SJSA1 (cell line): ENCODE data around the gene SLC26A2. TPM values are rescaled to one million over a fixed set of nuclear protein-coding genes. Genes with fewer than 3 reads are reported as not detected.

ENCODE experiments used
- DNase-seq, 2 experiments: peaks; one replicate each; pipeline ENCODE4 v3.0.0-alpha.2; 2015 to 2020; ENCODE audit warnings: low spot score in 2 of 2, low read depth in 1 of 2
- H3K27ac ChIP-seq: fragments of 250-450 bp; sonication (Bioruptor Pico); 2 replicates; pipeline ENCODE4 v1.5.1; 2020; ENCODE audit warnings: mild to moderate bottlenecking, moderate library complexity
- H3K27me3 ChIP-seq: fragments of 250-450 bp; sonication (Bioruptor Pico); replicated peaks from 2 replicates; pipeline ENCODE4 v1.5.1; 2020; ENCODE audit warnings: mild to moderate bottlenecking, moderate library complexity
- H3K36me3 ChIP-seq: fragments of 250-450 bp; sonication (Bioruptor Pico); 2 replicates; pipeline ENCODE4 v1.5.1; 2020; ENCODE audit warnings: mild to moderate bottlenecking
- H3K4me1 ChIP-seq: fragments of 250-450 bp; sonication (Bioruptor Pico); replicated peaks from 2 replicates; pipeline ENCODE4 v1.6.1; 2021; ENCODE audit warnings: mild to moderate bottlenecking
- H3K4me3 ChIP-seq: fragments of 250-450 bp; sonication (Bioruptor Pico); 2 replicates; pipeline ENCODE4 v1.5.1; 2020; ENCODE audit warnings: mild to moderate bottlenecking
- H3K9me3 ChIP-seq: fragments of 250-450 bp; sonication (Bioruptor Pico); replicated peaks from 2 replicates; pipeline ENCODE4 v1.5.1; 2020; ENCODE audit warnings: mild to moderate bottlenecking
- total RNA-seq: library from RNA; depleted of rRNA; stranded (reverse); fragments of >200 nt; shearing (Covaris generic); gene quantifications from 2 replicates; pipeline ENCODE4 v1.2.3, GENCODE V29; 2014; rRNA removed

SLC26A2 gene
- total RNA-seq, 1 experiment from 2014 or later = 39.0 TPM

GRCh38 chr5:150034662-150035061 lies 74.1 kb downstream of the SLC26A2 start:
- H3K4me3 ChIP-seq = no peak overlapping the region
- no peak for DNase-seq
- H3K27ac ChIP-seq = no peak overlapping the region
- H3K4me1 ChIP-seq = peaks cover 20% of the 10 kb centered on the region
- peaks cover 97% of the 10 kb centered on the region for H3K36me3 ChIP-seq
- H3K27me3 ChIP-seq = no peaks in the 10 kb centered on the region
- no peaks in the 10 kb centered on the region for H3K9me3 ChIP-seq

GRCh38 chr5:150035139-150035895 lies 74.8 kb downstream of the SLC26A2 start:
- no peaks in the 10 kb centered on the region for H3K9me3 ChIP-seq
- peak overlapping the region; percentile 40; the same call in 1 of the 2 replicates for H3K27ac ChIP-seq
- DNase-seq = no peak
- peaks cover 20% of the 10 kb centered on the region for H3K4me1 ChIP-seq
- H3K4me3 ChIP-seq = no peak overlapping the region
- no peaks in the 10 kb centered on the region for H3K27me3 ChIP-seq
- peaks cover 97% of the 10 kb centered on the region for H3K36me3 ChIP-seq

- peak; percentile 93 to 97 for DNase-seq
- no peaks in the 10 kb centered on the region for H3K27me3 ChIP-seq
- H3K4me3 ChIP-seq = no peak overlapping the region
- H3K4me1 ChIP-seq = peaks cover 20% of the 10 kb centered on the region
- H3K9me3 ChIP-seq = no peaks in the 10 kb centered on the region
- peak overlapping the region; percentile 53 for H3K27ac ChIP-seq
- peaks cover 97% of the 10 kb centered on the region for H3K36me3 ChIP-seq
These were observed 76.0 kb downstream of the SLC26A2 start for GRCh38 chr5:150036513-150036912.

Other genes with a start within 250 kb of the SLC26A2 start
- 0.60 and 0.71 TPM in 2 replicates for gene PPARGC1B, start 230.4 kb upstream of the SLC26A2 start, total RNA-seq
- 0.05 TPM in 1 of 2 replicates, not detected in the other for gene PDE6A, start 16.0 kb upstream of the SLC26A2 start, total RNA-seq
- 5.3 and 10.0 TPM in 2 replicates for gene TIGD6, start 39.9 kb downstream of the SLC26A2 start, total RNA-seq
- gene HMGXB3, start 40.0 kb downstream of the SLC26A2 start, total RNA-seq = 46.6 and 65.8 TPM in 2 replicates
- gene CSF1R, start 125.8 kb downstream of the SLC26A2 start, total RNA-seq = 1.2 TPM in 1 of 2 replicates, not detected in the other
- gene PDGFRB, start 195.1 kb downstream of the SLC26A2 start, total RNA-seq = 98.6 and 113 TPM in 2 replicates
- gene CDX1, start 206.0 kb downstream of the SLC26A2 start, total RNA-seq = 0.19 and 1.8 TPM in 2 replicates
- not detected in 2 replicates for gene SLC6A7, start 229.3 kb downstream of the SLC26A2 start, total RNA-seq